Esophagus (tissue), 2 donors: ENCODE measurements around the gene FAM241B. TPM values are rescaled to one million over a fixed set of nuclear protein-coding genes. Genes with fewer than 3 reads are reported as not detected.

Experiments
- H3K27ac ChIP-seq, 2 donors: one replicate each; pipeline ENCODE4 v1.5.1; 2013; ENCODE audit warnings: low read depth in 2 of 2, mild to moderate bottlenecking in 2 of 2, inconsistent platforms in 1 of 2, low read length in 1 of 2, moderate library complexity in 1 of 2
- H3K27me3 ChIP-seq, 2 donors: one replicate each; pipeline ENCODE4 v1.6.1; 2013; ENCODE audit warnings: low read length in 2 of 2, control low read depth in 1 of 2, mild to moderate bottlenecking in 1 of 2; ENCODE audit not compliant: insufficient read depth in 2 of 2, control insufficient read depth in 1 of 2
- H3K36me3 ChIP-seq, 2 donors: one replicate each; pipeline ENCODE4 v1.6.1; 2013; ENCODE audit warnings: low read length in 1 of 2; ENCODE audit not compliant: control insufficient read depth in 2 of 2, insufficient read depth in 2 of 2
- H3K4me1 ChIP-seq, 2 donors: one replicate each; pipeline ENCODE4 v1.6.1; 2013; ENCODE audit warnings: low read length in 1 of 2; ENCODE audit not compliant: control insufficient read depth in 2 of 2, insufficient read depth in 2 of 2
- H3K4me3 ChIP-seq, 2 donors: one replicate each; pipeline ENCODE4 v1.5.1; 2013; ENCODE audit warnings: low read length in 2 of 2, mild to moderate bottlenecking in 2 of 2, low read depth in 1 of 2, moderate library complexity in 1 of 2
- H3K9me3 ChIP-seq, 2 donors: one replicate each; pipeline ENCODE4 v1.6.1; 2013; ENCODE audit warnings: mild to moderate bottlenecking in 2 of 2, low read depth in 1 of 2, low read length in 1 of 2, moderate library complexity in 1 of 2; ENCODE audit not compliant: control insufficient read depth in 2 of 2, insufficient read depth in 1 of 2
- WGBS, 2 donors: extraction: QIAGEN DNeasy Blood & Tissue Kit; methylation state at CpG; one replicate each; pipeline ENCODE4 v1.1.7; 2013; 5-methylcytosine and 5-hydroxymethylcytosine counted together
- polyA plus RNA-seq, 2 donors: library from polyadenylated mRNA; stranded (reverse); fragments of 200-250 nt; gene quantifications; one replicate each; pipeline ENCODE4 v1.2.3, GENCODE V29; 2013
- donor health status: healthy with polysubstance abuse.
- donor health status: Bipolar disorder and iron deficiency.

Gene FAM241B, protein sequence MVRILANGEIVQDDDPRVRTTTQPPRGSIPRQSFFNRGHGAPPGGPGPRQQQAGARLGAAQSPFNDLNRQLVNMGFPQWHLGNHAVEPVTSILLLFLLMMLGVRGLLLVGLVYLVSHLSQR
- 1 to 10 TPM; 4.3 to 5.2 TPM for polyA plus RNA-seq

DNA sequence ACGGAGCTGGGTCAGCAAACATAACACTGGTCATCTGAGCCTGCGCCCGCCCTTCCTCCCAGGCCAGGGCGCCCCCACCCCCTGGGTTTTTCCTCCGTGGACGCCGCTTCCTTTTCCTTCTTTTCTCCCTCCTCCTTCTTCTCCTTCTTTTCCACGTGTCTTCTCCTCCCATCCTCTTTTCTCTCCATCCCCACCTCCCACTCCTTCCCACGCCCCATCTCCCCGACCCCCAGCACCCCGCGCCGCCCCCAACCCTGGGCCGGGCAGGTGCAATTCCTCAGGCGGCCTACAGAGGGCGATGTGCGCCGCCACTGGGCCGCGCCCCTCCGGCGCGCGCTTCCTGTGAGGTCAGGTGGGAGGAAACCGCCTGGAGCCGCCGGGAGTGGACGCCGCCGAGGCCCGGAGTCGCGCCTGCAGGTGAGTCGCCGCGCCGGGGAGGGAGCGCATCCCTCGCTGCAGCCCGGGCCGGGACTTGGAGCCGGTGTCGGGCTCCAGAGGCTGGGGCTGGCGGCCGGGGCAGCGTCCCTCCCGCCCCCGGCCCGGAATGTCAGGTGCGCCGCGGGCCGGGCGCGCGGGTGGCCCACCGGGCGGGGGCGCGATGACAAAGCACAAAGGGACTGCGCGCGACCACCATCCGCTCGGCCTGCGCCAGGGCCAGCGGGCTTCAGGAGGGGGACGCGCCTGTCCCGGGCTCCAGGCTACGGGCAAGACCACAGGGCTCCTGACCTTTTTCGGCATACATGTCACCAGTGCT lies at the start of gene FAM241B:
FAM241B (plus strand) TSS at position 351 of the 754 bp plus-strand sequence. CDS start 1,497 bp downstream, outside the sequence.
- Histone ChIP-seq H3K9me3 (no peaks in the 10 kb centered on the region), H3K4me3 (peak within 1 kb of the TSS; percentile 60 to 61), H3K27ac (no peak within 1 kb of the TSS), H3K36me3 (peaks cover 0 to 5% of the 10 kb centered on the region in 2 donors), H3K27me3 (no peaks in the 10 kb centered on the region), H3K4me1 (peaks cover 3 to 5% of the 10 kb centered on the region in 2 donors)
- 3 to 4% methylated on average over 59 to 72 of the region's 72 CpGs for WGBS, 2 donors

DNA sequence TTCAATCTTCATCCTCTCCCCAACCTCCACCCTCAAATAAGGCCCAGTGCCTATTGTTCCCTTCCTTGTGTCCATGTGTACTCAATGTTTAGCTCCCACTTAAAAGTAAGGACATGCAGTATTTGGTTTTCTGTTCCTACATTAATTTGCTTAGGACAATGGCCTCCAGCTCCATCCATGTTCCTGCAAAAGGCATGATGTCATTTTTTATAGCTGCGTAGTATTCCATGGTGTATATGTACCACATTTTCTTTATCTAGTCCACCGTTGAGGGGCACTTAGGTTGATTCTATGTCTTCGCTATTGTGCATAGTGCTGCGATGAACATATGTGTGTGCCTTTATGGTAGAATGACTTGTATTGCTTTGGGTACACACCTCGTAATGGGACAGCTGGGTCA lies 49.6 kb upstream of the FAM241B start:
- no peak overlapping the region for H3K27ac ChIP-seq
- WGBS, 2 donors: 67 to 83% methylated on average over 5 of the region's 5 CpGs

DNA sequence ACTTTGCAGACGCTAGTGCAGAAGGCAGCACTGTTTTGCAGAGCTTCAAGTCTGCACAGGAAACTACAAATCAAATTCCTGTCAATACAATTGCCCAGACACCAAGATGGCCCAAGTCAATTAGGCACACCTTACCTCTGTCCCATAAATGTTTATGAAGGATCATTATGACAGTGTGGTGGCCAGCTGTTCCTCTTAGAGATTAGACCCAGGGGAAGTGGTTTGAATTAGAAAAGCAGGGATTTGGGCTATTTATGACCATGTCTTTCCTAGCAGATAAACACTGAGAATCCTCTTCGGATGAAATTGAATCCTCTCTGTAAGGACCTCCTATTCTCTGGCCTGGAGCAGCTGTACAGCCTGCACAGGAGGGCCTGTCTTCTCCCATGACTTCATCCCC lies 46.9 kb upstream of the FAM241B start:
- peaks cover 9 to 11% of the 10 kb centered on the region in 2 donors for H3K27me3 ChIP-seq
- 46 to 55% methylated on average over 2 of the region's 2 CpGs for WGBS, 2 donors
- no peak overlapping the region for H3K27ac ChIP-seq
- H3K36me3 ChIP-seq: no peaks in the 10 kb centered on the region
- H3K4me3 ChIP-seq: no peak overlapping the region
- no peaks in the 10 kb centered on the region for H3K4me1 ChIP-seq
- H3K9me3 ChIP-seq: no peaks in the 10 kb centered on the region

More for the DNA sequence above, 49.6 kb upstream of the FAM241B start:
- no peak overlapping the region for H3K4me3 ChIP-seq
- H3K27me3 ChIP-seq: peaks cover 16 to 23% of the 10 kb centered on the region in 2 donors
- H3K36me3 ChIP-seq: no peaks in the 10 kb centered on the region
- no peaks in the 10 kb centered on the region for H3K4me1 ChIP-seq
- no peaks in the 10 kb centered on the region for H3K9me3 ChIP-seq

DNA sequence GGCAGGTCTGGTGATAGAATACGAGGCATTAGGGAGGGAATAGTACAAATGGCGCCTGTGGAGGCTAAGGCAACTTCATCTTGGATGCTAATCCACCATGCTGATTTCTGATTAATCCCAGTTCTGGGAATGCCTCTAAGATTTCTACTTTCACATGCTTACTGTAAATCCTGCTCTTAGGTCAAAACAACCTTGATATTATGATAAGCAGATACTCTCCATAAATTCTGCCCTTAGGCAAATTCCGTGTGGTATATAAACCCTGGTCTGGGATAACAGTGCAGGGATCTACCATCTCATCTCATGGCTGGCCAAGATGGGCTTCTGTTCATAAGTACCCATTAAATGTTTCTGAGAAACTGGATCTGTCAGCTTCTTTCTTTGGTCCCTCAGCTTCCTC lies 45.4 kb upstream of the FAM241B start:
- Histone ChIP-seq H3K4me3 (no peak overlapping the region), H3K9me3 (no peaks in the 10 kb centered on the region), H3K27me3 (peaks cover 4 to 6% of the 10 kb centered on the region in 2 donors), H3K36me3 (no peaks in the 10 kb centered on the region), H3K27ac (no peak overlapping the region), H3K4me1 (no peaks in the 10 kb centered on the region)
- WGBS, 2 donors: 74 to 86% methylated on average over 3 of the region's 3 CpGs

DNA sequence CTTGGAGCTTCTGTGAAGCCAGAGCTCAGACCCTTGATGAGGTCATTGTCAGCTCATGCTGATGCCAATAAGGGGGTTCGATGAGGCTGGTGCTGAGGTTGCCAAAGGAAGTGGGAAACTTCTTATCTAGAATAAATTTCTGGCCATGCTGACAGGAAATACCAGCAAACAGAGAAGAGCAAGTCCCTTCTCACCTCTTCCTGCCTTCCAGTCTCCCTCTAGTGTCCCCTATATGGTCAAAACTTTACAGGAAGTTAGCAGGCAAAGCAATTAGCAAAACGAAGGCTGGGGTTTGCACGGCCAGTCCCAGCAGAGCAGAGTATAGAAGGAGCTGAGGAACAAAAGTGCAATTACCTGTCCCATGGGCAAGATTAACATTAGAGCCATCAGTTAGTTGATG lies 41.7 kb upstream of the FAM241B start:
- Histone ChIP-seq H3K9me3 (no peaks in the 10 kb centered on the region), H3K4me1 (no peaks in the 10 kb centered on the region), H3K4me3 (no peak overlapping the region), H3K36me3 (no peaks in the 10 kb centered on the region), H3K27ac (no peak overlapping the region), H3K27me3 (no peaks in the 10 kb centered on the region)
- 26 to 31% methylated on average over 3 of the region's 3 CpGs for WGBS, 2 donors

DNA sequence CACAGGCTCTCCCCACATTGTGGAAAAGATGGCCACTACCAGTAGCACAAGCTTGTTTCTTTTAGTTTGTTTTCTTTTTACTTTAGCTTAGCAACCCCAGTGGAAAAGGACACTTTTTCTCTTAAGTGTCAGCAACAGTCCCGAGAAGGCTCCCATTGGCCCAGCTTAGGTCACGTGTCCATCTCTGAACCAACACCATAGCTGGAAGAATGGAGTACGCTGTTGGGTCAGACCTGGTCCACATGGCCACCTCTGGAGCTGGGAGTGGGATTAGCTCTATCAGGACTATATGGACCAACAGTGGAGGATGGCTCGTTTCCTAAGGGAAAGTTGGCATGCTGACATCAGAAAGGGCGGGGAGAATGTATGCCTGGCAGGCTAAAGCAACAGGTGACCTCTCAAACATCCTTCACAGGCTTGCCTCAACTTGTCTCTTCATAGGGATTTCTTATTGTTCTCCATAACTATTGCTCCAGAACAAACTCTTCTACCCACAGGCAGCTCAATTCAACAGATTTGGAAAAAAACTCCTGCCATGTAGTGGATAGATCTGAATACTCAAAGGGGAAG lies 29.2 kb upstream of the FAM241B start:
- 52 to 64% methylated on average over 5 of the region's 5 CpGs for WGBS, 2 donors
- peaks cover 0 to 2% of the 10 kb centered on the region in 2 donors for H3K4me1 ChIP-seq

DNA sequence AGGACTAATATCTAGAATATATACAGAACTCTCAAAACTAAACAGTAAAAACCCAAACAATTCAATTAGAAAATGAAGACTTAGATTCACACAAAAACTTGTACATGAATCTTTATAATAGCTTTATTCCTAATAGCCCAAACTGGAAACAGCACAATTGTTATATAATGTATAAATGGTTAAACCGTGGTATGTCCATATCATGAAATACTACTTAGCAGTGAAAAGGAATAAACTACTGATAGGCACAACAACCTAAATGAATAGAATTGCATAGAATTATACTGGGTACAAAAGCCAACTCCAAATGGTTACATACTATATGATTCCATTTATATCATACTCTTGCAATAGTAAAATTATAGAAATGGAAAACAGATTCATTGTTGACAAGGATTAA lies 21.0 kb upstream of the FAM241B start:
- 82 to 92% methylated on average over 1 of the region's 1 CpG for WGBS, 2 donors
- Histone ChIP-seq H3K4me1 (no peaks in the 10 kb centered on the region), H3K27me3 (no peaks in the 10 kb centered on the region), H3K9me3 (peaks cover 0 to 2% of the 10 kb centered on the region in 2 donors), H3K36me3 (no peaks in the 10 kb centered on the region), H3K27ac (no peak overlapping the region), H3K4me3 (no peak overlapping the region)

More for the DNA sequence above, 29.2 kb upstream of the FAM241B start:
- Histone ChIP-seq H3K4me3 (no peak overlapping the region), H3K27ac (no peak overlapping the region), H3K27me3 (peaks cover 0 to 2% of the 10 kb centered on the region in 2 donors), H3K9me3 (peaks cover 3% of the 10 kb centered on the region in 2 donors), H3K36me3 (no peaks in the 10 kb centered on the region)

DNA sequence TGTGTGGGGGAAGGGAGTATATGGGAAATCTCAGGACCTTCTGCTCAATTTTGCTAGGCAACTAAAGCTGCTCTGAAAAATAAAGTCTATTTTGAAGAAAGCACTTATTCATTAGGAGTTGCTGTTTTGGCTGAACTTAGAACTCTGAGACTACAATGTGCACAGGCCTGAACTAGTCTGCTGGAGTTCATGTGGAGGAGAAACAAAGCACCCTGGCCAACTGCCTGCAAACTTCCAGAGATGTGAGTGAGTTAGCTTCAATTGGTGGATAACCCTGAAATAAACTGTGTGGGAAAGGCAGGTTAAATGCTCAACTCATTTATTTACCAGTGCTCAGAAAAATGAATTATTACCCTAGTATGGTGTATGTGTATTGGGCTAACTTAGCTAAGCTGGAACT lies 17.3 kb upstream of the FAM241B start:
- no peak overlapping the region for H3K27ac ChIP-seq
- H3K9me3 ChIP-seq: no peaks in the 10 kb centered on the region
- H3K27me3 ChIP-seq: no peaks in the 10 kb centered on the region
- H3K4me1 ChIP-seq: no peaks in the 10 kb centered on the region
- H3K4me3 ChIP-seq: no peak overlapping the region
- H3K36me3 ChIP-seq: no peaks in the 10 kb centered on the region

DNA sequence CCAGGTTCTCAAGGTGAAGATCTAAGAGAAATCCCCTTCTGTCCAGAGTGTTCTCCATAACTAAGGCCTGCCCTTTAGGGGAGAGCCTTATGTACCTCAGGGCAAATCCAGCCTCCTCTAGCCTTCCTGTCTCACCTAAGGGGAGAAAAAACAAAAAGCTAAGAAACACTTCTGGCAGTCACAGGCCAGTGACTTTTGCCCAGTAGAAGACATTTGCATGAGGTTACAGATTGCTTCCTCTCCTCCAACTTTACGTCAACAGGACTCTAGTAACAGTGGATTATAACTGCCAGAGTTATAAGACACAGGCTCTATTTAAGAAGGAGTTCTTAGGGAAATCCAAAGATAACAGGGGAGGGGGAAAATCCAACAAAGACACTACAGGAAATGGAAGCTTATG lies 15.9 kb upstream of the FAM241B start:
- Histone ChIP-seq H3K4me3 (no peak overlapping the region), H3K36me3 (no peaks in the 10 kb centered on the region), H3K9me3 (no peaks in the 10 kb centered on the region), H3K27ac (no peak overlapping the region), H3K4me1 (no peaks in the 10 kb centered on the region), H3K27me3 (no peaks in the 10 kb centered on the region)
- 85 to 94% methylated on average over 1 of the region's 1 CpG for WGBS, 2 donors
